K562 (cell line): ENCODE measurements around the gene KIF19. TPM values are rescaled to one million over a fixed set of nuclear protein-coding genes. Genes with fewer than 3 reads are reported as not detected.

Source experiments
- ATAC-seq: fragments of 200-7000 bp; cut with Tn5 transposase; 3 replicates; pipeline ENCODE4 v1.9.1; 2020; ENCODE audit warnings: moderate library complexity
- BruUV-seq: library from RNA; stranded (reverse); fragments of 400-500 nt; replicated peaks from 2 replicates; lab custom pipeline; 2021; lab: Mats Ljungman, UMichigan
- CTCF ChIA-PET: fragments of 300-600 bp; formaldehyde crosslinking; extraction: SDS; loops from one replicate; lab custom pipeline; 2021; ENCODE audit warnings: low intra/inter-chr PET ratio; lab: Yijun Ruan, JAX
- POLR2A ChIA-PET: fragments of 300-600, 350-650 bp; sonication (Branson Sonifier 250); formaldehyde crosslinking; extraction: SDS; loops from one replicate; lab custom pipeline; 2021; ENCODE audit warnings: antibody characterized with exemption, inconsistent platforms; lab: Yijun Ruan, JAX
- DNase-seq, 4 experiments: peaks; one replicate each; pipeline versions ENCODE4 v3.0.0 to v3.0.0-alpha.2; 2011 to 2018; ENCODE audit warnings: low spot score in 3 of 4, mixed read lengths in 3 of 4; ENCODE audit errors: extremely low read depth in 1 of 4
- FAIRE-seq: peaks from 2 replicates; lab custom pipeline; 2011; peaks lifted over from hg19 to GRCh38; lab: Jason Lieb, UNC
- H2AFZ ChIP-seq: 2 replicates; pipeline ENCODE4 v1.6.0; 2011; ENCODE audit warnings: low read depth, low read length, control low read depth, inconsistent platforms
- H3K27ac ChIP-seq: fragments of 200-600 bp; 3 replicates; pipeline ENCODE4 v1.8.0; 2011; ENCODE audit warnings: low read depth, mild to moderate bottlenecking, control low read depth, inconsistent platforms, low read length, moderate library complexity, mixed read lengths; ENCODE audit errors: extremely low read depth
- H3K27me3 ChIP-seq, 2 experiments: fragments of 300-600 bp in 1 of 2; 2 replicates in 1 of 2; 3 replicates in 1 of 2; pipeline versions ENCODE4 v1.6.0 to v1.8.0; 2011; ENCODE audit warnings: inconsistent platforms in 2 of 2, low read length in 2 of 2, mild to moderate bottlenecking in 1 of 2, mixed read lengths in 1 of 2, moderate library complexity in 1 of 2; ENCODE audit not compliant: control insufficient read depth in 2 of 2, insufficient read depth in 2 of 2
- H3K36me3 ChIP-seq: fragments of 300-600 bp; 3 replicates; pipeline ENCODE4 v1.8.0; 2011; ENCODE audit warnings: mild to moderate bottlenecking, low read length, inconsistent platforms; ENCODE audit not compliant: control insufficient read depth, insufficient read depth
- H3K4me1 ChIP-seq, 2 experiments: fragments of 200-600 bp in 1 of 2; replicated peaks in 1 of 2; 2 replicates in 1 of 2; 3 replicates in 1 of 2; pipeline versions ENCODE4 v1.5.1 to v1.8.0; 2011; ENCODE audit warnings: inconsistent platforms in 2 of 2, low read length in 2 of 2, mild to moderate bottlenecking in 1 of 2, mixed read lengths in 1 of 2, moderate library complexity in 1 of 2; ENCODE audit not compliant: control insufficient read depth in 2 of 2, insufficient read depth in 2 of 2
- H3K4me2 ChIP-seq: 2 replicates; pipeline ENCODE4 v1.6.1; 2011; ENCODE audit warnings: low read length, control low read depth, inconsistent platforms, mixed read lengths; ENCODE audit not compliant: insufficient read depth
- H3K4me3 ChIP-seq: fragments of 200-600 bp; sonication (generic), shearing (Covaris generic); 2 replicates; pipeline ENCODE4 v1.5.1; 2016; ENCODE audit warnings: control low read depth, inconsistent platforms
- H3K79me2 ChIP-seq: fragments of 200-600 bp; 3 replicates; pipeline ENCODE4 v1.8.0; 2011; ENCODE audit warnings: low read length, inconsistent platforms; ENCODE audit not compliant: control insufficient read depth, insufficient read depth
- H3K9ac ChIP-seq, 2 experiments: 2 replicates each; pipeline versions ENCODE4 v1.6.0 to v1.6.1; 2011; ENCODE audit warnings: low read depth in 2 of 2, low read length in 2 of 2, control low read depth in 1 of 2, inconsistent platforms in 1 of 2, mild to moderate bottlenecking in 1 of 2, mixed read lengths in 1 of 2; ENCODE audit not compliant: insufficient read depth in 1 of 2
- H3K9me1 ChIP-seq: one replicate; pipeline ENCODE4 v1.6.0; 2011; ENCODE audit warnings: inconsistent platforms, mild to moderate bottlenecking, low read length, moderate library complexity; ENCODE audit not compliant: control insufficient read depth, insufficient read depth
- H3K9me3 ChIP-seq: replicated peaks from 2 replicates; pipeline ENCODE4 v1.5.1; 2011; ENCODE audit warnings: low read depth, low read length, inconsistent platforms; ENCODE audit not compliant: control insufficient read depth, insufficient read depth
- H4K20me1 ChIP-seq: replicated peaks from 2 replicates; pipeline ENCODE4 v1.6.1; 2011; ENCODE audit warnings: low read length, inconsistent platforms, mixed read lengths; ENCODE audit not compliant: control insufficient read depth, insufficient read depth
- BRD4 ChIP-seq: fragments of 200-600 bp; sonication (generic); IDR thresholded peaks from 2 replicates; pipeline ENCODE4 v1.6.1; 2017; ENCODE audit warnings: inconsistent platforms
- E2F6 ChIP-seq, 2 experiments: IDR thresholded peaks; 2 replicates each; pipeline ENCODE4 v1.6.1; 2011; ENCODE audit warnings: borderline replicate concordance in 1 of 2, control low read depth in 1 of 2, low read depth in 1 of 2, low read length in 1 of 2, mild to moderate bottlenecking in 1 of 2, mixed read lengths in 1 of 2, moderate library complexity in 1 of 2; ENCODE audit not compliant: insufficient read depth in 1 of 2, insufficient read length in 1 of 2, poor library complexity in 1 of 2, severe bottlenecking in 1 of 2; ENCODE audit errors: extremely low read depth in 1 of 2
- GTF2B ChIP-seq: IDR thresholded peaks from 2 replicates; pipeline ENCODE4 v1.6.1; 2011; ENCODE audit not compliant: insufficient read length; ENCODE audit errors: extremely low read depth
- LEF1 ChIP-seq: fragments of 450-650 bp; IDR thresholded peaks from 2 replicates; pipeline ENCODE4 v1.6.1; 2016; ENCODE audit warnings: mild to moderate bottlenecking
- MCM3 ChIP-seq: fragments of 450-650 bp; IDR thresholded peaks from 2 replicates; pipeline ENCODE4 v1.6.1; 2016
- THRB ChIP-seq: fragments of 450-650 bp; formaldehyde crosslinking; conservative IDR thresholded peaks from 2 replicates; pipeline ENCODE4 v1.4.0; 2022; ENCODE audit warnings: mild to moderate bottlenecking, missing genetic modification characterization
- ZFP36 ChIP-seq: fragments of 150-350 bp; IDR thresholded peaks from 2 replicates; pipeline ENCODE4 v1.6.1; 2018; ENCODE audit warnings: low read length, low read depth; ENCODE audit not compliant: partially characterized antibody
- ZNF274 ChIP-seq: IDR thresholded peaks from 2 replicates; pipeline ENCODE4 v1.6.1; 2011; ENCODE audit warnings: low read depth, mild to moderate bottlenecking, low read length, moderate library complexity, borderline replicate concordance
- ZNF561 ChIP-seq: fragments of 450-650 bp; formaldehyde crosslinking; conservative IDR thresholded peaks from 2 replicates; pipeline ENCODE4 v1.4.0; 2020; ENCODE audit warnings: mild to moderate bottlenecking, moderate library complexity
- WGBS: fragments of 100-300 bp; shearing (Covaris generic); methylation state at CpG from one replicate; pipeline ENCODE4 v1.1.6; 2016; ENCODE audit warnings: low coverage, mixed read lengths; ENCODE audit not compliant: insufficient coverage; ENCODE audit errors: missing lambda C conversion rate; 5-methylcytosine and 5-hydroxymethylcytosine counted together
- in situ Hi-C: fragments of 300-500 bp; cut with MboI; formaldehyde crosslinking; loops from 4 replicates; pipeline ENCODE4 v1.15.0; 2018; ENCODE audit warnings: inconsistent platforms, mixed read lengths
- intact Hi-C: fragments of 100-400 bp; cut with micrococcal nuclease; formaldehyde crosslinking; loops from 2 replicates; pipeline ENCODE4 v1.14.2; 2022
- polyA plus RNA-seq, 8 experiments: library from polyadenylated mRNA; depleted of rRNA in 4 of 8; stranded (reverse) in 5 of 8; unstranded in 3 of 8; fragments of >200 nt; fragmentation: Nextera tagmentation in 2 of 8; fragmentation: Illumina TruSeq in 1 of 8; extraction: Ambion mirVana in 2 of 8; extraction: Trizol in 1 of 8; gene quantifications; 2 replicates each; pipeline versions ENCODE4 v1.2.1 to v1.2.3, GENCODE V29; 2011 to 2014; ENCODE audit warnings: inconsistent platforms in 1 of 8, missing spikeins in 1 of 8
- total RNA-seq, 7 experiments: library from RNA; depleted of rRNA in 6 of 7; stranded (reverse); fragments of >200 nt in 6 of 7; fragmentation: Illumina TruSeq in 2 of 7; extraction: Trizol in 2 of 7; gene quantifications; 2 replicates each; pipeline versions ENCODE4 v1.2.1 to v1.2.3, GENCODE V29; 2011 to 2021; ENCODE audit warnings: low replicate concordance in 1 of 7

KIF19 gene
- total and polyA plus RNA-seq, 9 of the 15 experiments (the other 6 are each of a cell fraction or from before 2014, with no cell fraction given), result 0.10 TPM; not detected in 8

GRCh38 chr17:74330446-74330845 lies 4.4 kb downstream of the KIF19 start (continued):
- no peak for TF ChIP-seq BRD4
- peak; percentile 57 for TF ChIP-seq ZFP36
- TF ChIP-seq, all 486 proteins: peak for 1

- POLR2A ChIA-PET, result interaction anchor here (0.6 to 1.4 kb wide), 2 partner anchors 36 to 1142 kb away, joined by 3 to 5 read pairs; no protein-coding TSS in a partner anchor
- H3K4me3 ChIP-seq, result no peak overlapping the region
- H3K9ac ChIP-seq, result peak overlapping the region; percentile 31 to 46; a peak in 1 of 4 replicates
- intact Hi-C loops (no loop called here), in situ Hi-C loops (no loop called here)
- no peaks in the 10 kb centered on the region for H3K9me3 ChIP-seq
- H3K9me1 ChIP-seq, result no peaks in the 10 kb centered on the region
- FAIRE-seq, result no peak
- no peaks in the 10 kb centered on the region for H3K36me3 ChIP-seq
- H2AFZ ChIP-seq, result peak overlapping the region; percentile 92
- peak overlapping the region; percentile 29; the same call in 1 of the 3 replicates for H3K27ac ChIP-seq
- H3K27me3 ChIP-seq, result peaks cover 0 to 3% of the 10 kb centered on the region in 2 experiments; a peak in 1 of 5 replicates
- ATAC-seq, result no peak; the same call in 2 of the 3 replicates
- H3K4me1 ChIP-seq, result peaks cover 12 to 23% of the 10 kb centered on the region in 2 experiments
- CTCF ChIA-PET, result no interaction called here
- H4K20me1 ChIP-seq, result no peaks in the 10 kb centered on the region; the same call in 1 of the 2 replicates
- TF ChIP-seq LEF1, result no peak
- TF ChIP-seq ZNF274, result no peak
- no peak for TF ChIP-seq GTF2B
- TF ChIP-seq ZNF561 (CRISPR knock-in tag), result no peak
- TF ChIP-seq E2F6 (IDR thresholded peaks at IDR 0.05; ENCODE audit: borderline replicate concordance in 1 of 2, extremely low read depth in 1 of 2, insufficient read depth in 1 of 2, insufficient read length in 1 of 2, low read depth in 1 of 2, low read length in 1 of 2, poor library complexity in 1 of 2, severe bottlenecking in 1 of 2), result no peak
- peak; percentile 69; the same call in 1 of the 2 replicates for TF ChIP-seq MCM3
- TF ChIP-seq THRB, result 0 out of 2 replicates have a peak, but pooled peaks have one; percentile 60
- TF ChIP-seq, all 486 proteins: peak for 2
- H3K4me2 ChIP-seq, result peak overlapping the region; percentile 76
- no peak for DNase-seq
- WGBS, result 41% methylated on average over 6 of the region's 7 CpGs
- no peaks in the 10 kb centered on the region for H3K79me2 ChIP-seq
- no TSS peak for BruUV-seq
These were observed 6.1 kb downstream of the KIF19 start for GRCh38 chr17:74332017-74332650.
